HepG2 (cell line): ENCODE results near the gene NEURL2. TPM values are rescaled to one million over a fixed set of nuclear protein-coding genes. Genes with fewer than 3 reads are reported as not detected.

ENCODE experiments used
- ATAC-seq: fragments of 200-7000 bp; cut with Tn5 transposase; 3 replicates; pipeline ENCODE4 v1.9.1; 2020; ENCODE audit warnings: mild to moderate bottlenecking, moderate library complexity
- BruUV-seq: library from RNA; stranded (reverse); fragments of 400-500 nt; replicated peaks from 2 replicates; lab custom pipeline; 2021; lab: Mats Ljungman, UMichigan
- CTCF ChIA-PET: fragments of 300-600 bp; formaldehyde crosslinking; extraction: SDS; loops from one replicate; lab custom pipeline; 2021; ENCODE audit warnings: low total read pairs, inconsistent platforms, low intra/inter-chr PET ratio; lab: Yijun Ruan, JAX
- POLR2A ChIA-PET: fragments of 350-600 bp; sonication (Branson Sonifier 250); formaldehyde crosslinking; loops from one replicate; lab custom pipeline; 2020; ENCODE audit warnings: antibody characterized with exemption, inconsistent platforms; lab: Yijun Ruan, JAX
- DNase-seq: peaks from one replicate; pipeline ENCODE4 v3.0.0-alpha.2; 2015; ENCODE audit warnings: low spot score
- FAIRE-seq: peaks from 3 replicates; lab custom pipeline; 2011; peaks lifted over from hg19 to GRCh38; lab: Jason Lieb, UNC
- H2AFZ ChIP-seq: one replicate; pipeline ENCODE4 v1.6.1; 2011; ENCODE audit warnings: low read length, inconsistent platforms
- H3K27ac ChIP-seq: fragments of 300-600 bp; 3 replicates; pipeline ENCODE4 v1.8.0; 2011; ENCODE audit warnings: mixed run types, mild to moderate bottlenecking, mixed read lengths, low read length, inconsistent platforms; ENCODE audit not compliant: insufficient read depth; ENCODE audit errors: extremely low read length
- H3K27me3 ChIP-seq, 2 experiments: fragments of 200-600 bp in 1 of 2; 2 replicates in 1 of 2; 3 replicates in 1 of 2; pipeline versions ENCODE4 v1.6.0 to v1.8.0; 2011; ENCODE audit warnings: low read length in 2 of 2, mild to moderate bottlenecking in 2 of 2, moderate library complexity in 2 of 2, inconsistent platforms in 1 of 2; ENCODE audit not compliant: insufficient read depth in 2 of 2, control insufficient read depth in 1 of 2
- H3K36me3 ChIP-seq, 2 experiments: fragments of 200-600 bp in 1 of 2; replicated peaks in 1 of 2; 2 replicates in 1 of 2; 3 replicates in 1 of 2; pipeline versions ENCODE4 v1.5.1 to v1.8.0; 2011; ENCODE audit warnings: low read length in 2 of 2, inconsistent platforms in 1 of 2; ENCODE audit not compliant: insufficient read depth in 2 of 2, control insufficient read depth in 1 of 2
- H3K4me1 ChIP-seq: 2 replicates; pipeline ENCODE4 v1.5.1; 2012; ENCODE audit warnings: low read length, inconsistent platforms; ENCODE audit not compliant: insufficient read depth
- H3K4me2 ChIP-seq: 2 replicates; pipeline ENCODE4 v1.6.0; 2011; ENCODE audit warnings: low read depth, low read length, inconsistent platforms
- H3K4me3 ChIP-seq, 3 experiments: fragments of 200-600 bp in 1 of 3; sonication (generic), shearing (Covaris generic) in 1 of 3; replicated peaks in 1 of 3; 2 replicates each; pipeline ENCODE4 v1.5.1; 2011 to 2016; ENCODE audit warnings: low read length in 3 of 3, inconsistent platforms in 2 of 3, low read depth in 2 of 3, mild to moderate bottlenecking in 2 of 3, control low read depth in 1 of 3, mixed read lengths in 1 of 3; ENCODE audit not compliant: insufficient read depth in 1 of 3
- H3K79me2 ChIP-seq: one replicate; pipeline ENCODE4 v1.6.1; 2011; ENCODE audit warnings: low read length, inconsistent platforms; ENCODE audit not compliant: insufficient read depth
- H3K9ac ChIP-seq: 2 replicates; pipeline ENCODE4 v1.6.0; 2011; ENCODE audit warnings: mild to moderate bottlenecking, low read depth, low read length, inconsistent platforms; ENCODE audit not compliant: insufficient read depth
- H3K9me3 ChIP-seq: 2 replicates; pipeline ENCODE4 v1.5.1; 2012; ENCODE audit warnings: mild to moderate bottlenecking, low read length
- H4K20me1 ChIP-seq: 2 replicates; pipeline ENCODE4 v1.6.0; 2011; ENCODE audit warnings: inconsistent platforms, mild to moderate bottlenecking, low read length, moderate library complexity; ENCODE audit not compliant: insufficient read depth
- ARNT2 ChIP-seq: sonication (generic); formaldehyde crosslinking; IDR thresholded peaks from 2 replicates; pipeline ENCODE4 v1.8.0; 2022; ENCODE audit warnings: mild to moderate bottlenecking, low read depth, missing genetic modification reagents, moderate library complexity
- GLMP ChIP-seq: sonication (generic); formaldehyde crosslinking; IDR thresholded peaks from 2 replicates; pipeline ENCODE4 v1.9.0; 2021; ENCODE audit warnings: missing genetic modification reagents, mild to moderate bottlenecking, borderline replicate concordance
- GTF3A ChIP-seq: sonication (generic); formaldehyde crosslinking; conservative IDR thresholded peaks from 2 replicates; pipeline ENCODE4 v1.4.0; 2020; ENCODE audit warnings: mild to moderate bottlenecking, missing genetic modification reagents
- HOMEZ ChIP-seq: IDR thresholded peaks from 2 replicates; pipeline ENCODE4 v1.6.1; 2016; ENCODE audit warnings: low read depth
- MTA1 ChIP-seq: sonication (generic); formaldehyde crosslinking; IDR thresholded peaks from 2 replicates; pipeline ENCODE4 v1.4.0; 2020; ENCODE audit warnings: missing genetic modification reagents, mild to moderate bottlenecking, borderline replicate concordance
- NKX3-1 ChIP-seq: sonication (generic); formaldehyde crosslinking; IDR thresholded peaks from 2 replicates; pipeline ENCODE4 v1.5.0; 2020; ENCODE audit warnings: missing genetic modification reagents
- PHF5A ChIP-seq: IDR thresholded peaks from one replicate; pipeline ENCODE4 v1.6.1; 2018; ENCODE audit warnings: low read depth, missing genetic modification reagents; ENCODE audit not compliant: unreplicated experiment
- XRCC5 ChIP-seq: fragments of 200-400 bp; formaldehyde crosslinking; optimal IDR thresholded peaks from 2 replicates; pipeline ENCODE3; 2017; ENCODE audit warnings: mild to moderate bottlenecking, low read length
- ZNF17 ChIP-seq: sonication (generic); formaldehyde crosslinking; IDR thresholded peaks from 2 replicates; pipeline ENCODE4 v1.5.0; 2020; ENCODE audit warnings: mild to moderate bottlenecking, missing genetic modification reagents
- ZNF264 ChIP-seq: sonication (generic); formaldehyde crosslinking; IDR thresholded peaks from 2 replicates; pipeline ENCODE4 v1.4.0; 2020; ENCODE audit warnings: missing genetic modification reagents
- ZNF354B ChIP-seq: sonication (generic); formaldehyde crosslinking; IDR thresholded peaks from 2 replicates; pipeline ENCODE4 v1.8.0; 2022; ENCODE audit warnings: mild to moderate bottlenecking, missing genetic modification reagents
- ZNF367 ChIP-seq: sonication (generic); formaldehyde crosslinking; IDR thresholded peaks from 2 replicates; pipeline ENCODE4 v1.4.0; 2020; ENCODE audit warnings: missing genetic modification reagents, borderline replicate concordance
- ZNF503 ChIP-seq: sonication (generic); formaldehyde crosslinking; IDR thresholded peaks from 2 replicates; pipeline ENCODE4 v1.4.0; 2020; ENCODE audit warnings: missing genetic modification reagents
- ZNF703 ChIP-seq: sonication (generic); formaldehyde crosslinking; IDR thresholded peaks from 2 replicates; pipeline ENCODE4 v1.5.1; 2020; ENCODE audit warnings: missing genetic modification reagents, mild to moderate bottlenecking, moderate library complexity, borderline replicate concordance
- WGBS: methylation state at CpG from one replicate; pipeline ENCODE4 v1.1.6; 2017; ENCODE audit warnings: low lambda C conversion rate; 5-methylcytosine and 5-hydroxymethylcytosine counted together
- in situ Hi-C: cut with HindIII; loops from 2 replicates; pipeline ENCODE4 v1.10.0; 2017; ENCODE audit warnings: low pct_unique_long_range_greater_than_20kb; ENCODE audit not compliant: extremely low pct_ligation_motif_present
- intact Hi-C: fragments of 100-400 bp; cut with micrococcal nuclease; formaldehyde crosslinking; loops from one replicate; pipeline ENCODE4 v1.10.0; 2022; ENCODE audit not compliant: unreplicated experiment
- polyA plus RNA-seq, 8 experiments: library from polyadenylated mRNA; depleted of rRNA in 3 of 8; stranded (reverse) in 7 of 8; unstranded in 1 of 8; fragments of >200 nt; fragmentation: Illumina TruSeq in 4 of 8; extraction: Trizol in 4 of 8; gene quantifications; 2 replicates each; pipeline versions ENCODE4 v1.2.1 to v1.2.3, GENCODE V29; 2011 to 2016; ENCODE audit warnings: low read depth in 4 of 8, missing spikeins in 1 of 8, mixed read lengths in 1 of 8; ENCODE audit not compliant: insufficient read depth in 1 of 8
- total RNA-seq, 5 experiments: library from RNA; depleted of rRNA; stranded (reverse); fragments of >200 nt; fragmentation: Illumina TruSeq; extraction: Trizol; gene quantifications; 2 replicates each; pipeline ENCODE4 v1.2.3, GENCODE V29; 2016; ENCODE audit warnings: low read depth in 1 of 5

Gene NEURL2
- total and polyA plus RNA-seq, 2 of the 13 experiments (the other 11 are each of a cell fraction or from before 2014, with no cell fraction given): 7.2 to 9.7 TPM

- peaks cover 0 to 8% of the 10 kb centered on the region in 2 experiments; a peak in 1 of 5 replicates for H3K27me3 ChIP-seq
- no peaks in the 10 kb centered on the region for H3K36me3 ChIP-seq
- FAIRE-seq (no peak), DNase-seq (no peak), ATAC-seq (peak; percentile 17)
- intact Hi-C loops: no loop called here
- H3K9ac ChIP-seq: peak overlapping the region; percentile 16; the same call in 1 of the 2 replicates
- H3K4me2 ChIP-seq: peak overlapping the region; percentile 48
- H3K4me1 ChIP-seq: peaks cover 82% of the 10 kb centered on the region
- WGBS: 11% methylated on average over 9 of the region's 9 CpGs
- ChIA-PET CTCF (no interaction called here), POLR2A (interaction anchor here (0.6 to 5.0 kb wide), 19 partner anchors 9 to 214 kb away, joined by 3 to 78 read pairs (median 7); partner anchors contain the start of genes ACOT8, CTSA, DNTTIP1 and NEURL2)
- H2AFZ ChIP-seq: peak overlapping the region; percentile 24
- H3K4me3 ChIP-seq: peak overlapping the region in 2 of 3 experiments; percentile 5 to 44; a peak in 3 of 6 replicates
- BruUV-seq: no TSS peak
- no peak overlapping the region for H3K27ac ChIP-seq
- no peaks in the 10 kb centered on the region for H3K9me3 ChIP-seq
- H3K79me2 ChIP-seq: no peaks in the 10 kb centered on the region
- H4K20me1 ChIP-seq: no peaks in the 10 kb centered on the region
- in situ Hi-C loops: no loop called here
- TF ChIP-seq HOMEZ (CRISPR knock-in tag): no peak
- TF ChIP-seq MTA1: no peak
- no peak for TF ChIP-seq ARNT2 (CRISPR knock-in tag)
- TF ChIP-seq ZNF503: 0 out of 2 replicates have a peak, but pooled peaks have one; percentile 35
- no peak for TF ChIP-seq PHF5A
- TF ChIP-seq ZNF354B (CRISPR knock-in tag): no peak
- TF ChIP-seq ZNF17 (CRISPR knock-in tag): no peak
- TF ChIP-seq XRCC5: peak; percentile 12
- 0 out of 2 replicates have a peak, but pooled peaks have one; percentile 9 for TF ChIP-seq NKX3-1 (CRISPR knock-in tag)
- no peak for TF ChIP-seq GTF3A
- no peak for TF ChIP-seq ZNF703 (CRISPR knock-in tag)
- TF ChIP-seq ZNF264: peak; percentile 24; the same call in 1 of the 2 replicates
- no peak for TF ChIP-seq ZNF367 (CRISPR knock-in tag)
- TF ChIP-seq GLMP (CRISPR knock-in tag): no peak
Observed at GRCh38 chr20:45920462-45921336, 29.7 kb upstream of the NEURL2 start.
